ENCODE results near the gene CDC45.

GRCh38 chr22:19463491-19464469 is 15.9 kb upstream of the CDC45 start:
- no peak for TF ChIP-seq CTCF (IDR thresholded peaks at IDR 0.05)
- no peak for TF ChIP-seq POLR2A (IDR thresholded peaks at IDR 0.05)
